Activated gamma-delta T cell treated with anti-CD3 and anti-CD28 coated beads, Interleukin-2, amount 50 U/mL, for 16 hours (primary cell): ENCODE measurements around the gene RUFY3.
A peak's percentile ranks its signal among the peaks of the same experiment; 100 is the strongest.
"Not testable (repeated sequence)": the region's sequence is repeated elsewhere in the genome, so short reads cannot be mapped to it uniquely, and the experiment has no call there.

Source experiments
- DNase-seq: peaks from one replicate; pipeline ENCODE4 v3.0.0-alpha.2; 2020; ENCODE audit warnings: low read depth

RUFY3 gene

GRCh38 chr4:70721747-70722146, at the start of gene RUFY3:
TSS of gene RUFY3 (plus strand) at chr4:70721964. CDS start at chr4:70722574, 610 bp downstream.
- no peak for DNase-seq

- DNase-seq: no peak
These were observed 47.6 kb upstream of the RUFY3 start for GRCh38 chr4:70674191-70674590.

DNA sequence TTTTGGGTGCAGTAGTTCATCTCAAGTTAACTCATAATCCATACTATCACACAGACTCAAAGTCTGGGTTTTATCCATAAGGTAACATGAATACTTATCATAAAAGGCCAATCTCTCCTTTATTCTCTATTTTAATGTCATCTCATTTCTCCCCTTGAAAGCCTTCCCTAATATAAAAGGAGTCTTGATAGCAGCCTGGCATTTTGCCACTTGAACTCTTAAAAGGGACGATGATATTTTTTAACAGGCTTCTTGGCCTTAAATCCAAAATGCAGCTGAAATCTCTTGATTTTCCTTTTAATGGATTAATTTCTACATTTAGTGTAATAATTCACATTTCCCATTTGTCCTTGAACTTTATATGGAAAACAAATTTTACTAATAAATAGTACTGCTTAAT, 47.0 kb upstream of the RUFY3 start:
- no peak for DNase-seq

GRCh38 chr4:70676554-70677090, 45.1 kb upstream of the RUFY3 start:
- no peak for DNase-seq

DNA sequence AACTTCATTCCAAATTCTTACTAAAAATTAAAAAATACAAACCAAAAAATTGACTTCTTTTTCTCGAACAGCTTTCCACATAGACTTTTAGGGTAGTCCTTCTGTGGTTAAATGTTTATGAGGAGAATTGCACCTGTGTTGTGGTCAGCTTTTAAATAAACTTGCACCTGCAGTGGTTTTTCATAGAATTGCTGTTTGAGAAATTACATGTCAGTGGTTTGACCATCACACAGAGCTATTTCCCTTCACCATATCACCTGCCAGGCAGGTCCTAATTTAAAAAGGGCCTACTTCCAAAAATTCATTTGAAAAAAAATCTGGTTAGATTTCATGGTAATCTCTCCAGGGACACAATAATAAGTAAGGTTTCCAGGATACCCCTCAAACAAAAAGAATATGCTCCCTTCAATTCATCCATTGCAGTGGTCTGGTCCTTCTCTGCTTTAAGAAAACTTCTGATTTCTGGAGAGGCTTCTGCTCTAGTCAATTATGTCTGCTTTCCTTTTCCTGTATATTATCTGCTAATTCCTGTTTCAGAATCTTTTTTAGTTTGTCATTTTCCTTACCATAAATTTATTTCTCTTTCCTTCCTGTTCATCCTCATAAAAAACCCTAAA, 43.3 kb upstream of the RUFY3 start:
- DNase-seq: no peak

GRCh38 chr4:70680934-70681333, 40.8 kb upstream of the RUFY3 start:
- no peak for DNase-seq

DNA sequence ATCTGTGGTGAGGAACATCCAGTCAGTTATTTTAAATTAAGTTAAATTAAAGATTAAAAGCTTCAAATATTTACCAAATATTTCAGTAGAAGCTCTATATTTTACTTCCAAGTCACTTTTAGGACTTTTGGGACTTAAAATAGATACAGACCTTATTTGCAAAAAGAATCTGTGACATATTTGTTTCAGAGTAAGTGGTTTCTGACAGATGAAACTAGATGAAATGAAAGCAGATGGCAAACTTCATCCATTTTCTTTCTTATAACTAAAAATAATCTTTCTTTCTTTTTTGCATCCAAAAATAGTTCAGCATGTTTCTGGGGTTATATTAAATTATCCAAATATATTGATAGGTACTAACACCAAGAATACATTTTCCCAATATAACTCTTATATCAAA, 40.1 kb upstream of the RUFY3 start:
- no peak for DNase-seq

GRCh38 chr4:70682142-70682541, 39.6 kb upstream of the RUFY3 start:
- DNase-seq: not testable (repeated sequence)

DNA sequence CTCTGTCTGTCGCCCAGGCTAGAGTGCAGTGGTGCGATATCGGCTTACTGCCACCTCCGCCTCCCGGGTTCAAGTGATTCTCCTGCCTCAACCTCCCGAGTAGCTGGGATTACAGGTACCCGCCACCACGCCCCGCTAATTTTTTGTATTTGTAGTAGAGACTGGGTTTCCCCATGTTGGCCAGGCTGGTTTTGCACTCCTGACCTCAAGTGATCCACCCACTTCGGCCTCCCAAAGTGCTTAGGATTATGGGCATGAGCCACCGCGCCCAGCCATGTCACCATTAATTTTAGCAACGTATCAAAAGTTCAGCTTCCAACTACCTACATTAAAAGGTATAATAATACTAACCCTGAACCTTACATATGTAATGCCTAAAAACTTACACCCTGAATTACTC, 34.4 kb upstream of the RUFY3 start:
- no peak for DNase-seq

DNA sequence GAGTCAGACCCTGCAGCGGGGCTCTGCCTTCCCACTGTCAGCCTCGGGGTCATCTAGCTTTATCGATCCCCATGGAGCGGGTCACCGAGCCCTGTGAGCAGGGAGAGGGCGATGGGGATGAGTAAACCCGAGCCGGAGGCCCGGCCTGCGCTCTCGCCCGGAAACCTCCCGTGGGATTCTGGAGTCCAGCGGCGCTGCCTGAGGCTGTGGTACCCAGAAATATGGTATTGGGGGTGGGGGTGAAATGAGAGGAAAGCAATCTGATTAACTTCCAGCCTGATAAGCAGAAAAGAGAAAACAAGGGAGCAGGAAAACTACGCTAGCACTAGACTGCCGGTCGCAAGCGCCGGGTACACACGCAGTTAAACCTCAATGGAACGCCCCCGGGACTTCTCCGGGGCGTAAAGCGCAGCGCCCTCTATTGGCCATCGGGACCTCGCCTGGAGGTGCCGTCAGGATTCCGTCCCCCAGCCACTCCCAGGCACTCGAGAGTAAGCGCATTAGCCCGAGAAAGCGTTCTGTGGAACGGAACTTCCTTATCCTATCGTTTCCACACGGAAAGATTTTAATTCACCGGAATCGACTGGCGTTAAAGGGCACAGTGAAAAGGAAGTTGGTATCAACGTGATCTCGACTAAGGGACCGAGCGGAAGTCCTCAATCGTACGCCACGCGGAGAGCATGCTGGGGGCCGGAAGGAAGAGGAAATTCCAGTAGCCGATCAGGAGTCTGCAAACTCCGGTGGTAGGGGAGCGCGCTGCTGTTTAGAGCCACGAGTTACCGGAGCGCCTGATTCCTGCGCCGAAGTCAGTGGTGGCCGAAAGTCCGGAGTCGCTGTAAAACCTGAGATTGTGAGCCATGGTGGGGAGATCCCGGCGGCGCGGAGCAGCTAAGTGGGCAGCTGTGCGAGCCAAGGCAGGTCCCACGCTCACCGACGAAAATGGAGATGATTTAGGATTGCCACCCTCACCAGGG, 33.7 kb upstream of the RUFY3 start, which contains the start of gene UTP3:
UTP3 (plus strand) TSS at position 712 of the 974 bp plus-strand sequence; CDS start at position 858, 146 bp downstream.
- peak; percentile 92 for DNase-seq

- DNase-seq: peak; percentile 4
These were observed 33.0 kb upstream of the RUFY3 start for GRCh38 chr4:70688795-70689231.

GRCh38 chr4:70691661-70692060, 30.1 kb upstream of the RUFY3 start:
- DNase-seq: no peak

DNA sequence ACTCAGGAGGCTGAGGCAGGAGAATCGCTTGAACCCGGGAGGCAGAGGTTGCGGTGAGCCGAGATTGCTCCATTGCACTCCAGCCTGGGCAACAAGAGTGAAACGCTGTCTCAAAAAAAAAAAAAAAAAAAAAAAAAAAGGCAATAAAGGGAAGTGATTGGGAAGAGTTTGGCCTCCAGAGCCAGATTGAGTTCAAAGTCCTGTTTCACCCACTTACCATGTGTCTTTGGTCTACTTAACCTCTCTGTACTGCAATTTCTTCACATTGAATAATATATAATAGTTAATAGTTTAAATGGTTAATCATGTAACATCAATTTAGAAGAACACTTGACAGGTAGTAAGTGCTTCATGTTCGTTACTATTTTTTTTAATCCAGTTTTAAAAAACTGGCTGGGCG, 27.1 kb upstream of the RUFY3 start:
- DNase-seq: not testable (repeated sequence)

- DNase-seq: not testable (repeated sequence)
These were observed 23.3 kb upstream of the RUFY3 start for GRCh38 chr4:70698435-70698834.

- DNase-seq: no peak
These were observed 21.1 kb upstream of the RUFY3 start for GRCh38 chr4:70700712-70701111.

DNA sequence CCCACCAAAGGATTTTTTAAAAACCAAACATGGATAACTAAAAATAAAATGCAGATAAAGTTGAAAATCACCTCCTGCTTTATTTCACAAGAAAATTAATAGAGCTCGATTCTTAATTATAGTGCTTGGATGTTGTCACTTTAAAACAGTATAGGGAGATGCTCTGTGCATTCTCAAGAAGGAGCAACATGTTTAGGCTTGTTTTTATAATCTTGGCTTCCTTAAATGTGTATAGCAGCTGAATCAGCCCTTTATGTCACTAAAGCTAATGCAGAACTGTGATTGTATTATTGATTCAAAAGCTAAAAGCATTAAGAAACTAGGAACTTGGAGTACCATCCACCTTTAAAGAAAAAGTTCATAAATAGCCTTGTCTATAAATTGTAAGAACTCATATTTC, 20.5 kb upstream of the RUFY3 start:
- no peak for DNase-seq

DNA sequence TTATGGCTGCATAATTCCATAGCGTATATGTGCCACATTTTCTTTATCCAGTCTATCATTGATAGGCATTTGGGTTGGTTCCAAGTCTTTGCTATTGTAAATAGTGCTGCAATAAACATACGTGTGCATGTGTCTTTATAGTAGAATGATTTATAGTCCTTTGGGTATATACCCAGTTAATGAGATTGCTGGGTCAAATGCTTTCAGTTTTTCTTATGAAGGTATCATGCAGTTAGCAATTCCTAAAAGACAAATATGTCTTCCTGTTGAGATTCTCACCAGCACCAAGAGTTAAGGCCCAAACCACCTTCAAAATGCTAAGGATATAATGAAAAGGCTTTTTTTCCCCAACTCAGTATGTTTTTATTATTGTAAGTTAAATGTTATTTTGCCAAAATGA, 19.2 kb upstream of the RUFY3 start:
- DNase-seq: not testable (repeated sequence)

DNA sequence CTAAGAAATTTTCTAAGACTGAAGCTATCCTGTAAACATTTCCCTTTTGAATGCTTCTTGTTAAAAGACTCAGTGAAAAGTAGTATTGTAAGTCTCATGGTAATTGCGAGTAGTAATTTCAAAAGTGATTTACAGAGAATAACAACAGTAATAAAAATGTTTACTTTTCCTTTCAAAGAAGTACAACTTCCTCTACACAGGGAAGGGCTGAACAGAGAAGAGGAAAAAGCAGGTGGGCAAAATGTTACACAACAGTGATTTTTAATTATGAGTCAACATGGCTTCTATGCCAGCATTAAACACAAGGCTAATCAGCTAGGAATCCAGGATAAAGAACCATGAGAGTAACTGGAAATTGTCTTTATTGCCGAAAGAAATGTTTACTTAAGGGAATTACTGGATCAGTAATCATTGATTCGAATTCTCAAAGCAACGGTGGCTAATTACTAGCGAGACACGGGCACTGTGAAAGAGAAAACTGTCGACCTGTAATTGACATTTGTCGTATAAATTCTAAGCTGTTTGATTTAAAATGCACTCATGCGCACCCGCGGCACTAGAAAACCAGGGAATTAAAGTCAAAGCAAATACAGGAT, 18.0 kb upstream of the RUFY3 start:
- no peak for DNase-seq

GRCh38 chr4:70704215-70704930, 17.4 kb upstream of the RUFY3 start:
- peak; percentile 39 for DNase-seq

- DNase-seq: no peak
These were observed 16.9 kb upstream of the RUFY3 start for GRCh38 chr4:70704931-70705182.

- DNase-seq: peak; percentile 57
These were observed 16.4 kb upstream of the RUFY3 start for GRCh38 chr4:70705183-70706043.
